RKO (cell line): ENCODE measurements around the gene TMEM145.

Experiments
- DNase-seq: peaks from one replicate; pipeline ENCODE4 v3.0.0-alpha.2; 2016; ENCODE audit warnings: low spot score

TMEM145 gene

DNA sequence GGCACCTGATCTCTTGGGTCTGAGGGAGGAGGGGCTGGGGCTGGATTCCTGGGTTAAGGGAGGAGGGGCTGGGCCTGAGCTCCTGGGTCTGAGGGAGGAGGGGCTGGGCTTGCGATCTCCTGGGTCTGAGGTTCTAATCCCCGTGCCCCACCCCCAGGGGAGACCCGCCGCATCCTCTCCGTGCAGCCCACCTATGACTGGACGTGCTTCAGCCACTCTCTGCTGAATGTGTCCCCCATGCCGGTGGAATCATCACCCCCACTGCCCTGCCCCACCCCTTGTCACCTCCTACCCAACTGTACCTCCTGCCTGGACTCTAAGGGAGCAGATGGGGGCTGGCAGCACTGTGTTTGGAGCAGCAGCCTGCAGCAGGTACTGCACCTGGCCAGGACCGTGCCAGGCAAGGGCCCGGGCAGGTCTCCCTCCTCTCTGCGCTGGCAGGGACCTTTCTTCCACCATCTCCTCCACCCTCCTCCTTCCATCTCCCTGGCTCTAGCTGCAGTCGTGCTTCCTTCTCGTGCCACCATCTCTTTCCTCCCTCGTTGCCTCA lies 49.9 kb downstream of the TMEM145 start:
- DNase-seq: no peak

DNA sequence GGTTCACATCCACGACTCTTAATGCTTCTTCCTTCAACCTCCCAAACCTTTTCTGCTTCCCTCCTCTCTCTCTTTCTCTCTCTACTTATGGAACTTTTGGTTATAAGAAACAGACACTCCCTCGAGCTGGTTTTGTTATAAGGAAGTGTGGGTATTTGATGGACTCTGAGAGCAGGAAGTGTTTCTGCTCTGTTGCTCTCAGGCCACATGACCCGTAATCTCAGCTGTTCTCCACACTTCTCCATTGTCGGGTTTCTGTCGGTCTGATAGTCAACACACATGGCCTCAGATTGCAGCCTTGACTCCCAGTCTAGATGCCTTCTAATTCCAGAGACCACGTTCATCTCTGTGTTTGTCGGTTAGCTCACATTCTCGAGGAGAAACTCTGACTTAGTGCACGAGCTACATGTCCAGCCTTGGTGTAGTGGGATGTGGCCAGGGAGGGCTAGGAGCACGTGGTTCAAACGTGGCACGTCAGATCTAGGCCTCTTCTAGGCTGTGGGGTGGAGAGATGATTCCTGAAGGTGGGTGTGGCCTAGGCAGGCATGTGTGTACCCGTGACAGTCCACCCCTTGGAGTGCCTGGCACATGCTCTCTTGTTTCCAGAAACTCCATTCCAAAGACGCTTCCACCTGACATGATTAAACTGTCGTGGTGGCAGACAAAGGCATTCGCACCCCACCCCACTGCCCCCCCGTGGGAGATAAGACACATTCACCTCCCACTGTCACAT lies 50.7 kb downstream of the TMEM145 start:
- no peak for DNase-seq

DNA sequence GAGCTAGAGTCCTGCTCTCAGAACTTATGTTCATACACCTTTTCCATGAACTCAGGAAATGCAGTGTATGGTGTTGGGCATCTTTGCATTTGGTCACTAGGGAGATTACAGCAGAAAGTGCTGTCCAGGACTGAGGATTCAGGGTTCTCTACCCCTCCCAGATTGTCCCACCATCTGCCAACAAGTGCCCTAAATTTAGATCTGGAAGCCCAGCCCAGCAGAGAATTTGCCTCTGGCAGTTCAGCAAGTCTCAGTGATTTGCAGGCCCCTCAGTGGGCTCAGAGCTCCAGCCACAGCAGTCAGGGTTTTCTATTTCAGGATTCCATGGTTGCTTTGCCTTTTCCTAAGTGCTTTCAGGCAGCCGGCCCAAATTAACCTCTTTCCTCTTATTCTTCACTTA lies 53.6 kb downstream of the TMEM145 start:
- no peak for DNase-seq

DNA sequence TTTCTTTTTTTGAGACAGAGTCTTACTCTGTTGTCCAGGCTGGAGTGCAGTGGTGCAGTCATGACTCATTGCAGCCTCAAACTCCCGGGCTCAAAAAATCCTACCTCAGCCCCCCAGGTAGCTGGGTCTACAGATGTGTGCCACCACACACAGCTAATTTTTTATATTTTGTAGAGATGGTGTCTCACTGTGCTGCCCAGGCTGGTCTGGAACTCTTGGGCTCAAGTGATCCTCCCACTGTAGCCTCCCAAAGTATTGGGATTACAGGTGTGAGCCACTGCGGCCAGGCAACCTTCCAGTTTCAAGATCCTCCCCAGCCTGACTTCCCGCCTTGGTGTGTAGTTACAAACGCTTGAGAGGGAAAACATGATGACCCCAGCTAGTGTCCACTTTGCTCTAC lies 54.8 kb downstream of the TMEM145 start:
- DNase-seq: no peak

DNA sequence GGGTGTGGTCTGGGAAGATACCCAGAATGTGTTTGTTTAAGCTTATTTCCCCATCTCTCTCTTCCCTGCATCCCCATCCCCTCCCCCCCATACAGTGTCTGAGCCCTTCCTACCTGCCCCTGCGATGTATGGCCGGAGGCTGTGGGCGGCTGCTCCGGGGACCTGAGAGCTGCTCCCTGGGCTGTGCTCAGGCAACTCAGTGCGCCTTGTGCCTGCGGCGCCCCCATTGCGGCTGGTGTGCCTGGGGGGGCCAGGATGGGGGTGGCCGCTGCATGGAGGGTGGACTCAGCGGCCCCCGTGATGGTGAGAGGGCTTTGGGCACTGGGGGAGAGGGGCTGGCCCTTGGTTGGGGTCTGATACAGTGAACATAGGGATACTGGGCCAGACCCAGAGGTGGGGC lies 55.3 kb downstream of the TMEM145 start:
- DNase-seq: no peak

DNA sequence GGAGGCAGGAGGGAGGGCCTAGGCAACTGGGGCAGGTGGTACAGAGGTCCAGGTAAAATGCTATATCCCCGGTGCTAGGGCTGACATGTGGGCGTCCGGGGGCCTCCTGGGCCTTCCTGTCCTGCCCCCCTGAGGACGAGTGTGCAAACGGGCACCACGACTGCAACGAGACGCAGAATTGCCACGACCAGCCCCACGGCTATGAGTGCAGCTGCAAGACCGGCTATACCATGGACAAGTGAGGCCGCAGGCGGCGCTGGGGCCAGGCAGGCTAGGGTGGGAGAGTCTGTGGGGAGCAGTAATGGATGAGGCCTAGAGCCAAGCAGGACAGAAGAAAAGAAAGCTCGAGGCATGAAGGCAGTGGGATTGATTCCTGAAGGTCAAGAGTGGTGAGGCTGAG lies 55.7 kb downstream of the TMEM145 start:
- DNase-seq: no peak

DNA sequence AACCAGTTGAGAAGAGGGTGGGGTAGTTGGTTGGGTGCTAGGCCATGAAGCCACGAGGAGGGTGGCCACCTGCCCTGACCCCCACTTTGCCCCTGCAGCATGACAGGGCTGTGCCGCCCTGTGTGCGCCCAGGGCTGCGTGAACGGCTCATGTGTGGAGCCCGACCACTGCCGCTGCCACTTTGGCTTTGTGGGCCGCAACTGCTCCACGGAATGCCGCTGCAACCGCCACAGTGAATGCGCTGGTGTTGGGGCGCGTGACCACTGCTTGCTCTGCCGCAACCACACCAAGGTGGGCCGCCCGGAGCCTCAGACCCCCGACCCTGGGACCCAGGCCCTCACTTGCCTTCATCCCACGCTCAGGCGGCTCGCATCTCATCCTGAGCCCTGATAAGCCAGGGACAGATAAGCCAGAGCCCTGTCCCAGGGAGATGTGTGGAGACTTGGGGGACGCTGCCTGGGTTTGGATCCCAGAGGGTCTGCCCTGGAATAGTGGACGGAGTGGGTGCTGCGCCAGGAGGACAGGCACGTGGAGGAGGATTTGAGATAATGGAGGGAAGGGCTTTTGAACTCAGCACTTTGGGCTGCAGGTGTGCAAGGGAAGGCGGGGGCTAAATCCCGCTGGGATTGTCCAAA lies 56.4 kb downstream of the TMEM145 start:
- no peak for DNase-seq

DNA sequence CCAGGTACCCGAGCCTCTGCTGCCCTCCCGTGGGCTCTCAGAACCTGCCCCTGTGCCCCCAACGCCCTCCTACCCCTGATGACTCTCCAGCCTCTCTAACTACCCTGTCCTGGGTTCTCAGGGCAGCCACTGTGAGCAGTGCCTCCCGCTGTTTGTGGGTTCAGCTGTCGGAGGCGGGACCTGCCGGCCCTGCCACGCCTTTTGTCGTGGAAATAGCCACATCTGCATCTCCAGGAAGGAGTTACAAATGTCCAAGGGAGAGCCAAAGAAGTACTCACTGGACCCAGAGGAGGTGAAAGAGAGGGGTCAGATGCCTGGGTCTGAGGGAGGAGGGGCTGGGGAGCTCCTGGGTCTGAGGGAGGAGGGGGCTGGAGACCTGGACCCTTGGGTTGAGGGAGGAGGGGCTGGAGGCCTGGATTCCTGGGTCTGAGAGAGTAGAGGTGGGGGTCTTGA lies 57.0 kb downstream of the TMEM145 start:
- no peak for DNase-seq

DNA sequence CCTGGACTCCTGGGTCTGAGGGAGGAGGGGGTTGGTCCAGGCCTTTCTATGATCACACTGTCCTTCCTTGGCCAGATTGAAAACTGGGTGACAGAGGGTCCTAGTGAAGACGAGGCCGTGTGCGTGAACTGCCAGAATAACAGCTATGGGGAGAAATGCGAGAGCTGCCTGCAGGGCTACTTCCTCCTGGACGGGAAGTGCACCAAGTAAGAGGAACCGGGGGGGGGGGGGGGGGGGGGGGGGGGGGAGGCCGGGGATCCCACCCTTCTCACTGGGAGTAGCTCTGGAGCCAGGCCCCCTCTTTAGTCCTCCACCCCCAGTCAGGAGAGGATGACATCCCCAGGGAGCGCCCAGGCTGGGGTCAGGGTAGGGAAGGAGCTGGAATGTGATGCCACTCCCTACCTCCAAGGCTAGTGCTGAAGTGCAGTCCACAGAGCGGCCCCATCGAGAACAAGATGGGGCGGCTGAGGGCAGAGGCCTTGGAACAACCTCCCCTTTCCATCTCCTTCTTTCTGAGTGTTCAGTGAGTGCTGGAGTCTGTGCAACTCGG lies 57.6 kb downstream of the TMEM145 start:
- no peak for DNase-seq
